GM19099 (cell line): ENCODE data around the gene GABARAP.

Experiments
- POLR2A ChIP-seq: IDR thresholded peaks from 3 replicates; pipeline ENCODE4 v1.6.1; 2011; ENCODE audit warnings: low read depth; ENCODE audit not compliant: insufficient read length; ENCODE audit errors: extremely low read depth

GABARAP gene

DNA sequence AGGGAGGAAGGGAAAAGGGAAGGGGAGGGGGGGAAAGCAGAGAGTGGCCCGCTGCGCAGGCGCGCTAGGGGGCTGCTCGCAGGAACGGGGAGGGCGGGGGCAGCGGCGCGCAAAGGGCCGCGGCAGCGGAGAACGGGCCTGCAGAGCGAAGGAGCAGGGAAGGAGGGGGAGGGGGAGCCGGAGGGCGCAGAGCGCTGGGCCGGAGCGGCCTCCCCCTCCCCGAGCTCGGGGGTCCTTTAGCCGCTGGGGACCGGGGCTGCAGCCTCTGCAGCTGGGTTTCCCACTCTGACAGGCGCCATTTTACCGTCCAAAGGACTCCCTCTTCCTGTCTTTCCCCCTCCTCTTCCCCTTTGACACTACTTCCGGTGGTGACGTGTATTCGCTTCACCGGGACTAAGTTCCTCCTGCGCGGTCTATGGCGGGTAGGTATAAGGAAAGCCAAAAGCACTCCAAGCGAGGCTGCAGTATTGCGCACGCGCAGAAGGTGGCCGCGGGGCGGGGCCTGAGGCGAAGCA, 9.5 kb upstream of the GABARAP start, which contains the start of gene CTDNEP1:
Gene CTDNEP1, minus strand, starts transcription at position 74 of the 515 bp plus-strand sequence. CDS start 438 bp downstream, outside the sequence.
- TF ChIP-seq POLR2A = peak; percentile 72

DNA sequence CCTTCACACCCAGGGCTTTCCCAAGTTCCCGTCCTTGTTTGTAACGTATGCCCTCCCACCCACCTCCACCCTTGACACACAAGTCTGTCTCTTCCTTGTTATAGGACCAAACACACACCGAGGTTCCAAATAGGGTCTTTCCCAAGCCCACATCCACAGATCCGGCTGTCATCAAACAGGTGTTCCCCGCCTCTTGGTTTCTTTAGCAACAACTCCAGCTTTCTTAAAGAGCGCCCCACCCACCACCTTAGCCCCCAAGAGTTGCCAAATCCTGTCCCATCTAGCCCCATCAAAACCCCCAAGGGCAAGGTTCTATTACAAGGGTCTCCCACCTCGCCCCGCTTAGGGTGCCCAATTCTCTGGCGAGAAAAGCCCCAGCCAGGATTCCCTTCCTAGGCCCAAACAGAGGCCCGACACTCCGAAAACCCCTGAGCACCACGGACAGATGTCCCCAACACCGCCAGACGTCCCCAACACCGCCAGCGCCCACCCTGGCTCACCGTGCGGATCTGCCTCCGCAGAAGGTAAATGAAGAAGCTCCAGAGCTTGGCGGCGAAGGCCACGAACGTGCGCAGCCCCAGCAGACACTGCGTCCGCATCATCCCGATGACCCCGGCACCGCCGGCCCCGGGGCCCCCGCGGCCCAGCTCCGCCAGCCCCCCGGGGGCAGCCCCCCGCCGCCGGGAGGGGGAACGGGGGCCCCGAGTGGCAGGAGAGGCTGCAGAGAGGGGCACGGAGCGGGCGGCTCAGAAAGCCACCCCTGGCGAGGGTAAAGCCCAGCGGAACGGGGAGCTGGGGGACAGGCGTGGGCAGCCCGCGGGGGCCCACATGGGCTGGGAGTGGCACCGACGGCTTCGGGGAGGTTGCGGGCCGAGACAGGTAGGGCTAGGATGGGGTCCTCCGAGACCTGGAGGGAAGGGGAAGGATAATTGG, 8.7 kb upstream of the GABARAP start:
- TF ChIP-seq POLR2A = no peak

DNA sequence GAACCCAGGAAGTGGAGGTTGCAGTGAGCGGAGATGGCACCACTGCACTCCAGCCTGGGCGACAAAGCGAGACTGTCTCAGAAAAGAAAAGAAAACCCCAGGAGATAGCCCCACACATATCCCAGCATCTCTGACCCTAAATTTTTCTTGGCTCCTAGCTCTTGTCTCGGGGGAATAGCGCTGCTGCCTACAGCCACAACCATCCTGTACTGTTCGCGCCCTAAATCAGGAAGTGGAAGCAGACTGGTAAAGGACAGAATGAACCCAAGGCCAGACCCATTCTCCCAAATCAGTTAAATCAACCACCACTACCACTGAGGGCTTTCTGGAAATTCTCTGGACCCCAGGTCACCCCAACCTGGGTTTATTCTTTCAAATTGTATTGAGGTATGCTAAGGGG, 7.6 kb upstream of the GABARAP start:
- TF ChIP-seq POLR2A = no peak

- TF ChIP-seq POLR2A = no peak
Measured at GRCh38 chr17:7249214-7249613, 7.0 kb upstream of the GABARAP start.

DNA sequence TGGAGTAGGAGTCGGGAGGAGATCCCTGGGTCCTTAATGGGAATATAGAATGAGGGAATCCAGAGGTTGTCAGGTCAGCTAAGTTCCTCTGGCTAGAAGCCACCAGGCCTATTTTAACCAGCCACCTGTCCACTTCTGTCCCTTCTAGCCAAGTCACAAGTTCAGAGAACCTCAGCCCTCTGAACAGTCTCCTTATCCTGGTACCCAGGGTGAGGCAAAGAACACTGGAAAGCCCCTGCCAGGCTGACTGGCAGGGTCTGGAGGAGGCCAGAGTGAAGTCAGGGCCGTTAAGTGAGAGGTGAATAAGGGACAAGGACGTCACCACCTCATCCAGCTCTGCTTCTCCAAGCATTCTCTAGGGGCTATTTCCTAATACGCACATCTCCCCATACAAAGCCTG, 6.5 kb upstream of the GABARAP start:
- no peak for TF ChIP-seq POLR2A

DNA sequence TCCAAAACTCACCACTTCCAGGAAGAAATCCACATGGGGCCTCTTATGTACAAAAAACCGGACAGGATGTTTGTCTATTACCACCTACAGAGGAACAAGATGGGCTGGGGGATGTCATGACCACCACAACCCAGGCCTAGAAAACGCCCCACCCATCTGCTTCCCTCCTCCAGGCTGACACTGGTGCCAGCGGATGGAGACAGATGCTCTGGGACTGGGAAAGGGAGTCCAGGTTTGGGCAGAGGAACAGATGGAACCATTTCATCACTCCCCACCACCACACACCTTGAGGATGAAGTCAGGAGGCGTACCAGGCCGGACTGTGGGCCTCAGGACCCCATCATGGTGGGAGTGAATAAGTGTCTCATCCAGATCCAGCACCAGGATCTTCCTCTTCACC, 4.5 kb upstream of the GABARAP start:
- TF ChIP-seq POLR2A = no peak

- no peak for TF ChIP-seq POLR2A
Measured at GRCh38 chr17:7243453-7243729, 1.1 kb upstream of the GABARAP start.

DNA sequence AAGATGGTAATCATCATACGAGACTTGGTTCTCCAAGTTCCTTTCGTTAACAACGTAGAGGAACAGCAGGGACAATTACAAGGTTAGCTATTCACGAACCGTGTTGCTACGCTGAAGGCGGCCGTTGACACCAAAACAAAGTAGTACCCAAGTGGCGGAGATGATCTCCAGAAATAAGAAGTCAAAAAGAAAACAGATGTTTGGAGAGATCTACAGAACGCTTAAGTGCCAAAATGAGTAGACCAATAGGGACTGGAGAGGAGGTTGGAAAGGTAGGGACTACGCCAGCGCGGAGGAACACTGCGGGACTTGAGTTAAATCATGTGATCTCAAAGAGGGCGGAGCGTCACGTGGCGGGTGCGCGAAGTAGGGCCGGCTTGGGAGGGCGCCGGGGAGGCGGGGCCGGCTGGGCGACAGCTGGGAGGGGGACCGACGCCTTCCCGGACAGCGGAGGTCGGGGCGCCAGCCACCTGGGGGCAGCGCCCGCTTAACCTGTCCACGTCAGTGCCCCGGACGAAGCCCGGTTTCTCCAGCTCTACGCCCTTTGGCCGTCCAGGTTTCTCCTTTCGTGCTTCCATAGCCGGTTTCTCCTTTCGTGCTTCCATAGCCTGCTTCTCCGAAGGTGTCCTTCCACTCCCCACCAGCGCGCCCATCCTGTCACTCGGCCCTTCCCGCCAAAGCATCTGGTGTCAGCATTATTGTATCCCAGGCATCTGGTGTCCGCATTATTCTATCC, 636 bp upstream of the GABARAP start:
- peak; percentile 40 for TF ChIP-seq POLR2A

DNA sequence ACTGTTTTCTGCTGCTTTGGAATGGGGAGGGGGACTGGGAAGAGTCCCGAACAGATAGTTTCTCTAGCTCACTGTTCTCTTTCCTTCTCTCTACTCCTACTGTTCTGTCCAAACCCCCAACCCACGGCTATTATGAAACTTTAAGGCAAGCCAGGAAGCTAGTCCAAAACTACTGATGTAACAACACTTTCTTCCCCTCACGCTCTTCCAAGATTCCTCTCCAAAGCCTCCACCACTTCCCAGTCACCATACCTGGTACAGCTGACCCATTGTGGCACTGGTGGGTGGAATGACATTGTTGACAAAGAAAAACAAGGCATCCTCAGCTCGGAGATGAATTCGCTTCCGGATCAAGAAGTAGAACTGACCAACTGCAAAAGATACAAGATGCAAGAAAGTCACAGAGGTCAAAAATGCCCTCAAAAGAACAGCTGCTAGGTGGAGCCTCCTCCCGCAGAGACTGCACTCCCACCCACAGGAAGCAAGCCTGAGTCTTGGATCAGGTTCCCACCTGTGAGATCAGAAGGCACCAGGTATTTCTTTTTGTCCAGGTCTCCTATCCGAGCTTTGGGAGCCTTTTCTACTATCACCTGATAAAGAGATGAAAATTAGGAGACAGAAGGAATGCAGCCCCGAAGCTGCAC, 1.0 kb downstream of the GABARAP start:
- no peak for TF ChIP-seq POLR2A

DNA sequence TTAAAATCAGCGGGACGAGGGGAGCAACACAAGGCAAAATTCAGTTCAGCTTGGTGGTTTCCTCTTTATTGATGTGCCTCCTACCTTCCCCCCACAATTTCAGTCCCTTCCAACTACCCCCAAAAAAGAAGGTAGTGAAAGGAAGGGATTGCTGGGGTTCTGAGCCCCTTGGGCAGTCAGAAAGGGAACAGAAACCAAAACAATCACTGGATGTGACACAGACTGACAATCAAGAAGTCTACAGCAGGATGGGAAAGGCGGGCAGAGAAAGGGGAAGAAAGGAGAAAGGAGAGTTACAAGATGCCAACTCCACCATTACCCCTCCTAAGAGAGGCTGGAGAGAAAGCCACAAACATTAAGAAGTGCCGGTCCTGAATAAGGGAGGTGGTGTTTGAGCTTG, 1.9 kb downstream of the GABARAP start:
- TF ChIP-seq POLR2A = no peak

GRCh38 chr17:7239091-7240027, 2.9 kb downstream of the GABARAP start, which contains the start of gene PHF23:
Gene PHF23 (minus strand): TSS chr17:7239457. CDS start chr17:7239279, 178 bp downstream.
- TF ChIP-seq POLR2A = peak; percentile 43

DNA sequence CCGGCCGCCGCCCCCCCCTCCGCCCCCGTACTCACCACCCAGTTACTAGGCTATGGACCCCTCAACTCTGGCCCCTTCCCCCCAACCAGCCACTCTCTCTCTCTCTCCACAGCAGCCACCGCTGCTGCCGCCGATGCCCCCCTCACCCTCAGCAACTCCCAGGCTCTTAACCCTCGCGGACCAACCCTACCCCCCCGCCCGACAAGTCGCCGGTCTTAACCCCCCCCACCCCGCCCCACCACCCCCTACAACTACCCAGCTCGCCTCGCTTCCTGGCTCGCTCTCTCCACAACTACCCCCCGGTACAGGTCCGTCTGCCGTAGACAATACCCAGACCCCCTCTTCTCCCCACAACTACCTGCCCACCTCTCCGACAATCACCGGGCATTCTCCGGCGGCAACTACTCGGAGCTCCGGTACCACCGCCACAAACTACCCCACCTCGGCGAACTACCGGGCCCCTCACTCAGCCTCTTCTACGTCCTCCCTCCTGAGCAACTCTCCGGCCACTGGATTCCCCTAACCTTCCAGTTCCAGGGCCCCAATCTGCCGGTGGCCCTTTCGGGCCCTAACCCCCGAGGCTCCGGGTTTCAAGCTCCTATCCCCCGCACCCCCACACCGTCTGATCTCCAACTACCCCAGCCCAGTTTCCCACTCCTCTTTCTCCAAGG, 3.7 kb downstream of the GABARAP start:
- TF ChIP-seq POLR2A = no peak

GRCh38 chr17:7237761-7238419, 4.4 kb downstream of the GABARAP start:
- TF ChIP-seq POLR2A = no peak
